ENCODE measurements around the gene GNRH2.

DNA sequence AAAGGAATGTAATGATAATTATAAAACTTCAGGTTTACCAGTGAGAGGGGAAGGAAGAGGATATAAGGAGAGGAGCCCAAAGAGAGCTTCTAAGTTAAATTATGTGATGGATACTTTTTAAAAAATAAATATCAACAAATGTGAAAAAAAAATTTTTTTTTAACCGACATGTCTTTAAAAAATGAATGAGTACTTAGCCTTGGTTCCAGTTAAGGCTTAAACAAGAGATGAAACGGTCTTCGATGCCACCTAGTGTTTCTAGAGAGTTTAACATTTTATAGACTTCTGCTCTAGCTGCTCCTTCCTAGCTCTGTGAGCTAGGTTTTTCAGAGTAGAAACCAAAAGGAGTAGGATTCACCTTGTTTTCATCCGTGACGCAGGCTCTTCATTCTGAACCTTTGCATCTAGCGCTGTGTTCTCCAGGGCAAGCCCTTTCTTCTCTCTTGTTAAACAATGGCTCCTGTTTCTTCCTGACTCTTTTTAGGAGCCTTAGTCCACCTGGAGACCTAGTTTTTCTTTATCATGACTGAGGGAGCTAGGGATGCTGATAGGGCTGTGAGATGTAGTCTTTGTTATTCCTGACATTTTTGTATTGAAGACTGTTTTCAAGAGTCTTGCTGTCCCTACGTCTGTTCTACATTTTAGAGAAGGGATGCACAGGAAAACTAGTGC lies 42.4 kb upstream of the GNRH2 start:
- TF ChIP-seq LEF1 (IDR thresholded peaks at IDR 0.05; ENCODE audit: borderline replicate concordance) (no peak), TARDBP (IDR thresholded peaks at IDR 0.05) (no peak), L3MBTL2 (conservative IDR thresholded peaks at IDR 0.05) (no peak), FOXM1 (IDR thresholded peaks at IDR 0.05; ENCODE audit: borderline replicate concordance) (no peak), CTBP1 (IDR thresholded peaks at IDR 0.05; ENCODE audit: borderline replicate concordance) (no peak), NFRKB (IDR thresholded peaks at IDR 0.05) (no peak), SUZ12 (IDR thresholded peaks at IDR 0.05) (no peak), SP1 (IDR thresholded peaks at IDR 0.05) (no peak), FOXA1 (IDR thresholded peaks at IDR 0.05) (no peak), BHLHE40 (IDR thresholded peaks at IDR 0.05; ENCODE audit: borderline replicate concordance) (no peak), FOXK2 (IDR thresholded peaks at IDR 0.05) (no peak), ARNT (IDR thresholded peaks at IDR 0.05) (no peak)
- TF ChIP-seq, protein P1, sequence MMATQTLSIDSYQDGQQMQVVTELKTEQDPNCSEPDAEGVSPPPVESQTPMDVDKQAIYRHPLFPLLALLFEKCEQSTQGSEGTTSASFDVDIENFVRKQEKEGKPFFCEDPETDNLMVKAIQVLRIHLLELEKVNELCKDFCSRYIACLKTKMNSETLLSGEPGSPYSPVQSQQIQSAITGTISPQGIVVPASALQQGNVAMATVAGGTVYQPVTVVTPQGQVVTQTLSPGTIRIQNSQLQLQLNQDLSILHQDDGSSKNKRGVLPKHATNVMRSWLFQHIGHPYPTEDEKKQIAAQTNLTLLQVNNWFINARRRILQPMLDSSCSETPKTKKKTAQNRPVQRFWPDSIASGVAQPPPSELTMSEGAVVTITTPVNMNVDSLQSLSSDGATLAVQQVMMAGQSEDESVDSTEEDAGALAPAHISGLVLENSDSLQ (IDR thresholded peaks at IDR 0.05), result no peak
